RWPE1 (cell line): ENCODE measurements around the gene COL4A3.
"Not testable (repeated sequence)": the region's sequence is repeated elsewhere in the genome, so short reads cannot be mapped to it uniquely, and the experiment has no call there.

Source experiments
- CTCF ChIA-PET: fragments of 350-600 bp; sonication (Branson Sonifier 250); formaldehyde crosslinking; extraction: SDS; loops from one replicate; lab custom pipeline; 2021; lab: Yijun Ruan, JAX
- POLR2A ChIA-PET: fragments of 400-600 bp; formaldehyde crosslinking; extraction: SDS; loops from one replicate; lab custom pipeline; 2020; ENCODE audit warnings: antibody characterized with exemption; ENCODE audit not compliant: low non-redundant PET; lab: Yijun Ruan, JAX
- DNase-seq: peaks from one replicate; pipeline ENCODE4 v3.0.0; 2012; ENCODE audit warnings: low spot score
- H3K27ac ChIP-seq: fragments of 450-650 bp; 2 replicates; pipeline ENCODE4 v1.5.1; 2017
- CTCF ChIP-seq: fragments of 450-650 bp; conservative IDR thresholded peaks from 2 replicates; pipeline ENCODE4 v1.5.1; 2017; ENCODE audit warnings: low read depth, mild to moderate bottlenecking

Gene COL4A3

GRCh38 chr2:227163485-227163997, 883 bp upstream of the COL4A3 start:
- ChIA-PET CTCF (interaction anchor here (0.6 to 0.7 kb wide), 2 partner anchors 32 to 133 kb away, joined by 3 read pairs; no protein-coding TSS in a partner anchor), POLR2A (no interaction called here)
- no peak for TF ChIP-seq CTCF
- H3K27ac ChIP-seq = no peak overlapping the region
- no peak for DNase-seq

GRCh38 chr2:227164763-227165291, 403 bp downstream of the COL4A3 start:
- ChIA-PET POLR2A (no interaction called here), CTCF (no interaction called here)
- TF ChIP-seq CTCF = no peak
- no peak overlapping the region for H3K27ac ChIP-seq
- DNase-seq = no peak

GRCh38 chr2:227171779-227172178, 7.4 kb downstream of the COL4A3 start:
- DNase-seq, CTCF ChIA-PET, POLR2A ChIA-PET, H3K27ac ChIP-seq: not testable (repeated sequence)

GRCh38 chr2:227177592-227178336, 13.3 kb downstream of the COL4A3 start:
- CTCF ChIA-PET = interaction anchor here (0.6 kb wide), 1 partner anchor 19 kb away, joined by 3 read pairs; no protein-coding TSS in a partner anchor

GRCh38 chr2:227179988-227180685, 15.7 kb downstream of the COL4A3 start:
- H3K27ac ChIP-seq = no peak overlapping the region
- POLR2A ChIA-PET = no interaction called here
- no peak for TF ChIP-seq CTCF
- DNase-seq = no peak
- CTCF ChIA-PET = no interaction called here

More at GRCh38 chr2:227177592-227178336, 13.3 kb downstream of the COL4A3 start:
- TF ChIP-seq CTCF = no peak
- DNase-seq = no peak
- H3K27ac ChIP-seq = no peak overlapping the region
- POLR2A ChIA-PET = no interaction called here

GRCh38 chr2:227180770-227181169, 16.3 kb downstream of the COL4A3 start:
- no peak for DNase-seq
- no peak overlapping the region for H3K27ac ChIP-seq
- no peak for TF ChIP-seq CTCF
- POLR2A ChIA-PET = no interaction called here
- CTCF ChIA-PET = no interaction called here
